Vagina (tissue), 2 donors: Measurements from ENCODE around the gene TRIAP1. TPM values are rescaled to one million over a fixed set of nuclear protein-coding genes. Genes with fewer than 3 reads are reported as not detected.

Source experiments
- DNase-seq, 2 donors: peaks; one replicate each; pipeline ENCODE4 v3.0.0-alpha.2; 2017; ENCODE audit errors: extremely low spot score in 2 of 2
- H3K27ac ChIP-seq: fragments of 200-600 bp; sonication (generic); one replicate; pipeline ENCODE4 v1.5.1; 2019
- H3K27me3 ChIP-seq: fragments of 200-600 bp; sonication (generic); one replicate; pipeline ENCODE4 v1.5.1; 2019
- H3K36me3 ChIP-seq, 2 donors: fragments of 200-600 bp; sonication (generic); one replicate each; pipeline ENCODE4 v1.5.1; 2017 to 2019
- H3K4me1 ChIP-seq: fragments of 200-600 bp; sonication (generic); one replicate; pipeline ENCODE4 v1.5.1; 2019
- H3K4me3 ChIP-seq, 2 donors: fragments of 200-600 bp; sonication (generic); 1 replicate in 1 of 2; 2 replicates in 1 of 2; pipeline ENCODE4 v1.5.1; 2016 to 2019
- H3K9me3 ChIP-seq: fragments of 200-600 bp; sonication (generic); one replicate; pipeline ENCODE4 v1.5.1; 2019
- POLR2A ChIP-seq, 2 donors: fragments of 450-650 bp; IDR thresholded peaks; one replicate each; pipeline ENCODE4 v1.6.1; 2017; ENCODE audit warnings: antibody characterized with exemption in 2 of 2, mild to moderate bottlenecking in 2 of 2, moderate library complexity in 2 of 2
- POLR2AphosphoS5 ChIP-seq, 2 donors: sonication (generic); formaldehyde crosslinking; IDR thresholded peaks; one replicate each; pipeline ENCODE4 v1.9.0; 2017; ENCODE audit warnings: antibody characterized with exemption in 2 of 2, mild to moderate bottlenecking in 2 of 2, low read depth in 1 of 2; ENCODE audit not compliant: insufficient read depth in 1 of 2
- intact Hi-C: fragments of 100-400 bp; cut with DNase I; formaldehyde crosslinking; loops from one replicate; pipeline ENCODE4 v1.15.1; 2023
- total RNA-seq: library from RNA; depleted of rRNA; stranded (reverse); fragments of >200 nt; gene quantifications from one replicate; pipeline ENCODE4 v1.2.3, GENCODE V29; 2016
- TF ChIP-seq, protein P1 (sequence below), 3 experiments: fragments of 450-650 bp in 2 of 3; fragments of 200-600 bp in 1 of 3; sonication (generic) in 1 of 3; IDR thresholded peaks; one replicate each; pipeline ENCODE4 v1.5.1; 2017 to 2019; ENCODE audit warnings: antibody characterized with exemption in 3 of 3, mild to moderate bottlenecking in 2 of 3, moderate library complexity in 2 of 3

TRIAP1 gene
- total RNA-seq, 1 donor from 2014 or later, result 3.9 TPM

DNA sequence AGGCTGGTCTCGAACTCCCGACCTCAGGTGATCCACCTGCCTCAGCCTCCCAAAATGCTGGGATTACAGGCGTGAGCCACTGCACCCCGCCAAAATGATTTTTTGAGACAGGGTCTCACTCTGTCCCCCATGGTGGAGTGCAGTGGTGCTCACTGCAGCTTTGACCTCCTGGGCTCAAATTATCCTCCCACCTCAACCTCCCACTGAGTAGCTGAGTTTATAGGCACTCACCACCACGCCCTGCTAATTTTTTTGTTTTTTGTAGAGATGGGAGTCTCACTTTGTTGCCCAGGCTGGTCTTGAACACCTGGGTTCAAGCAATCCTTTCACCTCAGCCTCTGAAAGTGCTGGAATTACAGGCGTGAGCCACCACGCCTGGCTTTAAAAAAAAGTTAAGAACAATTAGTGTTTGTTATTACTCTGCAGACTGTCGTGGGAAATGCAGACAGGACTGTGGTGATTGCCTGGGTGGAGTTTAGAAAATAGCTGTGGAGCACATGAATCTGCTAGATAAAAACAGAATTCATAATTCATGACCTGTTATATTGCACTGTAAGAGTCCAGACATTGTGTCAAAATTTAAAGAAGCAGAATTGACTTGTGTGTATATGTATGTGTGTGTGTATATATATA lies 17.5 kb downstream of the TRIAP1 start:
- intact Hi-C loops, result loop anchor here (5.0 kb wide), 1 partner anchor 71 kb away; no protein-coding TSS in a partner anchor
- DNase-seq, result no peak

DNA sequence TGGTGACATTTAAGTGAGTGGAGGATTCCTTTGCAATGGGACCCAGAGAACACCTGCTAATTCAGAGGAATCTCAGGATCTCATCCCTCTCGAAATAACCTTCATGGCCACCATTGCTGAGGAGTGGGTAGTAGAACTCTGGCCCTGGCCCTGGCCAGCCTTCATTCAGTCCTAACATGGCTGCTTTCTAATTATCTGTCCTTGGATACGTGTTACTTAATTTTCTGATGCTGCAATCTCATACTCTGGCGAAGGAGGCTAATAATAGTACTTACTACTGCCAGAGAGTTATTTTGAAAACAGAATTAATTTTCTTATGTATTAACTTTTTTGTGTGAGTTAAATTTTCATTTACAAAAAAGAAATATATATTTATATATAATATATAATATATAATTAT lies 20.4 kb downstream of the TRIAP1 start:
- H3K4me3 ChIP-seq, result no peak overlapping the region
- H3K9me3 ChIP-seq, result no peaks in the 10 kb centered on the region
- DNase-seq, result no peak
- no peaks in the 10 kb centered on the region for H3K36me3 ChIP-seq
- no peak overlapping the region for H3K27ac ChIP-seq
- intact Hi-C loops, result loop anchor here (5.0 kb wide), 1 partner anchor 68 kb away; no protein-coding TSS in a partner anchor
- no peaks in the 10 kb centered on the region for H3K27me3 ChIP-seq
- TF ChIP-seq, protein P1, sequence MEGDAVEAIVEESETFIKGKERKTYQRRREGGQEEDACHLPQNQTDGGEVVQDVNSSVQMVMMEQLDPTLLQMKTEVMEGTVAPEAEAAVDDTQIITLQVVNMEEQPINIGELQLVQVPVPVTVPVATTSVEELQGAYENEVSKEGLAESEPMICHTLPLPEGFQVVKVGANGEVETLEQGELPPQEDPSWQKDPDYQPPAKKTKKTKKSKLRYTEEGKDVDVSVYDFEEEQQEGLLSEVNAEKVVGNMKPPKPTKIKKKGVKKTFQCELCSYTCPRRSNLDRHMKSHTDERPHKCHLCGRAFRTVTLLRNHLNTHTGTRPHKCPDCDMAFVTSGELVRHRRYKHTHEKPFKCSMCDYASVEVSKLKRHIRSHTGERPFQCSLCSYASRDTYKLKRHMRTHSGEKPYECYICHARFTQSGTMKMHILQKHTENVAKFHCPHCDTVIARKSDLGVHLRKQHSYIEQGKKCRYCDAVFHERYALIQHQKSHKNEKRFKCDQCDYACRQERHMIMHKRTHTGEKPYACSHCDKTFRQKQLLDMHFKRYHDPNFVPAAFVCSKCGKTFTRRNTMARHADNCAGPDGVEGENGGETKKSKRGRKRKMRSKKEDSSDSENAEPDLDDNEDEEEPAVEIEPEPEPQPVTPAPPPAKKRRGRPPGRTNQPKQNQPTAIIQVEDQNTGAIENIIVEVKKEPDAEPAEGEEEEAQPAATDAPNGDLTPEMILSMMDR (IDR thresholded peaks at IDR 0.05), result no peak
- TF ChIP-seq POLR2A (IDR thresholded peaks at IDR 0.05) (no peak), POLR2AphosphoS5 (IDR thresholded peaks at IDR 0.05; ENCODE audit: insufficient read depth in 1 of 2, low read depth in 1 of 2) (no peak)
- H3K4me1 ChIP-seq, result no peaks in the 10 kb centered on the region

More for the DNA sequence above, 17.5 kb downstream of the TRIAP1 start:
- Histone ChIP-seq H3K27ac (no peak overlapping the region), H3K4me3 (no peak overlapping the region), H3K27me3 (no peaks in the 10 kb centered on the region), H3K4me1 (no peaks in the 10 kb centered on the region), H3K9me3 (no peaks in the 10 kb centered on the region), H3K36me3 (no peaks in the 10 kb centered on the region)
- TF ChIP-seq POLR2AphosphoS5 (IDR thresholded peaks at IDR 0.05; ENCODE audit: insufficient read depth in 1 of 2, low read depth in 1 of 2) (no peak), POLR2A (IDR thresholded peaks at IDR 0.05) (no peak)
- TF ChIP-seq, protein P1 (IDR thresholded peaks at IDR 0.05), result no peak

DNA sequence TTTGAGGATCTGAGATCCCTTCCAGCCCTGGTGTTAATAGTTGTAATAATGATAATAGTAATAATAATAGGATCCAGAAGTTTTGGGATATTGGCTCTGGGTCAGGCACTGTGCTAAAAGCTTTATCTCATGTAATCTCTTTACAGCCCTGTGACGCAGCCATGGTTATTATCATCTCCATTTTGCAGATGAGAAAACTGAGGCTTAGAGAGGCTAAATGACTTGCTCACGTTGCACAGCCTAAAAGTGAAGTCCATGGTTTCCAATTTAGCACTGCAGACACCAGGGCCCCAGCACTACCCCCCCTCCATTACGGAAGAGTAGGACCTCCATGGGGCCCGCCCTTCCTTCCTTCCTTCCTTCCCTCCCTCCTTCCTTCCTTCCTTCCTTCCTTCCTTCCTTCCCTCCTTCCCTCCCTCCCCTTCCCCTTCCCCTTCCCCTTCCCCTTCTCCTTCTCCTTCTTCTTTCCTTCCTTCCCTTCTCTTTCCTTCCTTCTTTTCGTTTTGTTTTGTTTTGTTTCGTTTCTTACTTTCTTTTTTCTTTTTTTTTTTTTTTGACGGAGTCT lies 23.2 kb downstream of the TRIAP1 start:
- H3K4me3 ChIP-seq, result no peak overlapping the region
- H3K4me1 ChIP-seq, result no peaks in the 10 kb centered on the region
- TF ChIP-seq, protein P1 (IDR thresholded peaks at IDR 0.05), result no peak
- no peak for TF ChIP-seq POLR2AphosphoS5 (IDR thresholded peaks at IDR 0.05; ENCODE audit: insufficient read depth in 1 of 2, low read depth in 1 of 2)
- no peak for TF ChIP-seq POLR2A (IDR thresholded peaks at IDR 0.05)
- DNase-seq, result no peak
- no peaks in the 10 kb centered on the region for H3K27me3 ChIP-seq
- H3K9me3 ChIP-seq, result no peaks in the 10 kb centered on the region
- no peak overlapping the region for H3K27ac ChIP-seq
- intact Hi-C loops, result no loop called here
- no peaks in the 10 kb centered on the region for H3K36me3 ChIP-seq

DNA sequence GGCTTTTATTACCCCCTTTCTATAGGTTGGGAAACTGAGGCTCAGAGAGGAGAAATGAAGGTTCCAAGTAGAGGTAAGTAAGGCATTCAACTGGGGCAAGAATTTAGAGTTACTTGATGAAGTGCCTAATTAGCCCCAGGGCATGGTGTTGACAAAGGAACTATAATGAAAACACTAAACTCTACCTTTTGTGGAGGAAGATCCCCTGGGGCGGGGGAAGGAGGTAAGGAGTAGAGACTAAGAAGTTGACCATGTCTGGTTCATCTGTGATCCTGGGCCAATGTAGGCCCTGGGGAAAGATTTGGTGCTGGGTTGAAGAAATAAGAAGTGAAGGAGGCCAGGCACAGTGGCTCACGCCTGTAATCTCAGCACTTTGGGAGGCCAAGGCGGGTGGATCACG lies 24.5 kb downstream of the TRIAP1 start:
- no peak overlapping the region for H3K27ac ChIP-seq
- no peak for DNase-seq
- TF ChIP-seq, protein P1 (IDR thresholded peaks at IDR 0.05), result no peak
- TF ChIP-seq POLR2A (IDR thresholded peaks at IDR 0.05), result no peak
- TF ChIP-seq POLR2AphosphoS5 (IDR thresholded peaks at IDR 0.05; ENCODE audit: insufficient read depth in 1 of 2, low read depth in 1 of 2), result no peak
- no peaks in the 10 kb centered on the region for H3K4me1 ChIP-seq
- intact Hi-C loops, result no loop called here
- no peaks in the 10 kb centered on the region for H3K27me3 ChIP-seq
- H3K9me3 ChIP-seq, result no peaks in the 10 kb centered on the region
- no peak overlapping the region for H3K4me3 ChIP-seq
- no peaks in the 10 kb centered on the region for H3K36me3 ChIP-seq

DNA sequence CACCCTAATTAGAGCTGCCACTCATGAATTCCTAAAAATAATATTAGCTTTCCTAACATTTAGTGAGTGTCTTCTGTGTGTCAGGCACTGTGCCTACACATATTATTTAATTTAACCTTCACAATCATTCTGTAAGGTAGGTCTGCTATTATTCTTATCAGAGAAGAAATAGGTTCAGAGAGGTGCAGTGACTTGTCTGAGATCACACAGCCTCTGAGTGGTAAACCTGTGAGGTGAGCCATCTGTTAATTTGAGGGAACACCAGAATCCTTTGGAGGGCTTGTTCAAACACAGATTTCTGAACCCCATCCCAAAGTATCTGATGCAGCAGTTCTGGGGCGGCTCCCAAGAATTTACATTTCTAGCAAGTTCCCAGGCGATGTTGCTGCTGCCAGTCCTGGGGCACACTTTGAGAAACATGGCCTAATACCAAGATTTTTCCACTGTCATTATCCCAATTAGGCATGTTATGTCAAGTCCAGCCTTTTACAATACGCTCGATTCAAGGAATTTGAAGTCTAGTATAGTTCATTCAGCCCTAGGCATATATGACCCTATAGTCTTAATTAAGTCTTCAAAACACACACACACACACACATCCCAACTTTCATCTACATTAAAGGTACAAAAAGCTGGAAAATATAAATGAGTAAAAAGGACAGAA lies 28.1 kb downstream of the TRIAP1 start:
- no peaks in the 10 kb centered on the region for H3K4me1 ChIP-seq
- TF ChIP-seq POLR2AphosphoS5 (IDR thresholded peaks at IDR 0.05; ENCODE audit: insufficient read depth in 1 of 2, low read depth in 1 of 2), result no peak
- no peak for TF ChIP-seq POLR2A (IDR thresholded peaks at IDR 0.05)
- TF ChIP-seq, protein P1 (IDR thresholded peaks at IDR 0.05), result no peak
- no peak for DNase-seq
- H3K4me3 ChIP-seq, result no peak overlapping the region
- H3K27ac ChIP-seq, result no peak overlapping the region
- intact Hi-C loops, result no loop called here
- no peaks in the 10 kb centered on the region for H3K27me3 ChIP-seq
- H3K36me3 ChIP-seq, result no peaks in the 10 kb centered on the region
- no peaks in the 10 kb centered on the region for H3K9me3 ChIP-seq
